Kidney (tissue), 14 donors: ENCODE results near the gene ARL14. TPM values are rescaled to one million over a fixed set of nuclear protein-coding genes. Genes with fewer than 3 reads are reported as not detected.

Experiments
- DNase-seq, 5 donors: peaks; one replicate each; pipeline ENCODE4 v3.0.0-alpha.2; 2013 to 2020
- FAIRE-seq: peaks from 2 replicates; lab custom pipeline; 2012; peaks lifted over from hg19 to GRCh38; lab: Jason Lieb, UNC
- H3K27ac ChIP-seq, 2 donors: one replicate each; pipeline ENCODE4 v1.7.0; 2013; ENCODE audit warnings: low read depth in 2 of 2, low read length in 2 of 2, inconsistent platforms in 1 of 2
- H3K27me3 ChIP-seq: one replicate; pipeline ENCODE4 v1.7.1; 2013; ENCODE audit warnings: low read length, inconsistent platforms; ENCODE audit not compliant: control insufficient read depth, insufficient read depth
- H3K36me3 ChIP-seq, 3 donors: one replicate each; pipeline versions ENCODE4 v1.7.0 to v1.7.1; 2013; ENCODE audit warnings: low read length in 3 of 3, control low read depth in 1 of 3, inconsistent platforms in 1 of 3; ENCODE audit not compliant: insufficient read depth in 3 of 3, control insufficient read depth in 2 of 3
- H3K4me1 ChIP-seq, 3 donors: one replicate each; pipeline versions ENCODE4 v1.7.0 to v1.7.1; 2013; ENCODE audit warnings: low read length in 3 of 3, inconsistent platforms in 1 of 3, low read depth in 1 of 3; ENCODE audit not compliant: control insufficient read depth in 2 of 3, insufficient read depth in 2 of 3
- H3K4me3 ChIP-seq, 3 donors: one replicate each; pipeline versions ENCODE4 v1.7.0 to v1.8.1; 2013; ENCODE audit warnings: low read length in 3 of 3, control low read depth in 1 of 3, inconsistent platforms in 1 of 3
- H3K9ac ChIP-seq, 3 donors: one replicate each; pipeline versions ENCODE4 v1.7.0 to v1.7.1; 2013; ENCODE audit warnings: low read length in 3 of 3, control low read depth in 1 of 3, inconsistent platforms in 1 of 3
- H3K9me3 ChIP-seq, 3 donors: one replicate each; pipeline versions ENCODE4 v1.7.0 to v1.7.1; 2013; ENCODE audit warnings: low read length in 3 of 3, control low read depth in 1 of 3, inconsistent platforms in 1 of 3; ENCODE audit not compliant: control insufficient read depth in 2 of 3, insufficient read depth in 1 of 3
- CTCF ChIP-seq: IDR thresholded peaks from 3 replicates; pipeline ENCODE4 v1.5.1; 2012; ENCODE audit warnings: mild to moderate bottlenecking, moderate library complexity, borderline replicate concordance; ENCODE audit not compliant: insufficient read depth; ENCODE audit errors: extremely low read depth
- intact Hi-C: fragments of 100-400 bp; cut with DNase I; formaldehyde crosslinking; loops from one replicate; pipeline ENCODE4 v1.11.1; 2022
- polyA plus RNA-seq: library from polyadenylated mRNA; stranded (reverse); fragments of 350-450 nt; fragmentation: Illumina TruSeq; extraction: RNeasy Lipid Tissue Mini Kit (QIAGEN cat#74804); gene quantifications from one replicate; pipeline ENCODE4 v1.2.3, GENCODE V29; 2014; ENCODE audit warnings: low read depth, low replicate concordance; ENCODE audit not compliant: insufficient read depth
- total RNA-seq: library from RNA; stranded (reverse); fragmentation: NEBNext Ultra II Directional; extraction: Animal tissue kit (Norgen Biotek cat#: 25700); gene quantifications from one replicate; pipeline ENCODE4 v1.2.1, GENCODE V29; 2021
- donor health status: control.
- donor health status: control.
- donor health status: control.
- donor health status: control.
- donor health status: control.
- donor health status: DM: yes; HTN: yes; CAD: no.
- donor health status: Normal renal cell carcinoma (clear cell type).

ARL14 gene
- total and polyA plus RNA-seq, 2 donors from 2014 or later = 0.31 TPM; not detected in 1

GRCh38 chr3:160701490-160701889 lies 24.5 kb downstream of the ARL14 start:
- DNase-seq (no peak), FAIRE-seq (no peak)
- TF ChIP-seq CTCF = no peak
- intact Hi-C loops = loop anchor here (10.0 kb wide), 1 partner anchor 233 kb away; no protein-coding TSS in a partner anchor
- no peaks in the 10 kb centered on the region for H3K36me3 ChIP-seq
- H3K9ac ChIP-seq = no peak overlapping the region
- H3K27ac ChIP-seq = no peak overlapping the region
- H3K4me1 ChIP-seq = no peaks in the 10 kb centered on the region
- no peaks in the 10 kb centered on the region for H3K9me3 ChIP-seq
- no peaks in the 10 kb centered on the region for H3K27me3 ChIP-seq
- H3K4me3 ChIP-seq = no peak overlapping the region

- no peaks in the 10 kb centered on the region for H3K27me3 ChIP-seq
- H3K9ac ChIP-seq = no peak overlapping the region
- no peak for FAIRE-seq
- intact Hi-C loops = loop anchor here (10.0 kb wide), 1 partner anchor 233 kb away; no protein-coding TSS in a partner anchor
- no peak for TF ChIP-seq CTCF
- no peak overlapping the region for H3K4me3 ChIP-seq
- H3K36me3 ChIP-seq = no peaks in the 10 kb centered on the region
- DNase-seq = no peak
- H3K9me3 ChIP-seq = no peaks in the 10 kb centered on the region
- H3K27ac ChIP-seq = no peak overlapping the region
- H3K4me1 ChIP-seq = no peaks in the 10 kb centered on the region
Measured at GRCh38 chr3:160702290-160702689, 25.3 kb downstream of the ARL14 start.

DNA sequence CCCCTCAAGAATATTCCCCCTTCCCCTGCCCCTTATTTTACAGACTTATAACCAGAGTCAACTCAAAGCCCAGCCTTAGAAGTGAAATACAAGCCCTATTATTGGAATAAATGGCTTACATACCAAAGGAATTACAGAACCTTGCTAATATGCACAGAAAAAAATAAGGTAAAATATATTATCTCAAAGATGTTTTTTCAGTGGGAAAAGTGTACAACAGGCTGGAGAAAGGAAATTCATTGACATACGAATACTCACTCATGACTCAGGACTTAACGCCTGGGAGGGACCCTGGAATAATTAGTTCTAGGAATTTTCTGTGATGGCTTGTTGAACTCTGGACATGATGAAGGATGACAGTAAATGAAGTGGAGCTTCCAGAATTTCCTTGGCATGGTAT lies 27.0 kb downstream of the ARL14 start:
- no peak for TF ChIP-seq CTCF
- Histone ChIP-seq H3K36me3 (no peaks in the 10 kb centered on the region), H3K27me3 (no peaks in the 10 kb centered on the region), H3K4me3 (no peak overlapping the region), H3K27ac (no peak overlapping the region), H3K9ac (no peak overlapping the region), H3K4me1 (no peaks in the 10 kb centered on the region), H3K9me3 (no peaks in the 10 kb centered on the region)
- intact Hi-C loops = loop anchor here (10.0 kb wide), 1 partner anchor 231 kb away; no protein-coding TSS in a partner anchor
- FAIRE-seq (no peak), DNase-seq (no peak)

DNA sequence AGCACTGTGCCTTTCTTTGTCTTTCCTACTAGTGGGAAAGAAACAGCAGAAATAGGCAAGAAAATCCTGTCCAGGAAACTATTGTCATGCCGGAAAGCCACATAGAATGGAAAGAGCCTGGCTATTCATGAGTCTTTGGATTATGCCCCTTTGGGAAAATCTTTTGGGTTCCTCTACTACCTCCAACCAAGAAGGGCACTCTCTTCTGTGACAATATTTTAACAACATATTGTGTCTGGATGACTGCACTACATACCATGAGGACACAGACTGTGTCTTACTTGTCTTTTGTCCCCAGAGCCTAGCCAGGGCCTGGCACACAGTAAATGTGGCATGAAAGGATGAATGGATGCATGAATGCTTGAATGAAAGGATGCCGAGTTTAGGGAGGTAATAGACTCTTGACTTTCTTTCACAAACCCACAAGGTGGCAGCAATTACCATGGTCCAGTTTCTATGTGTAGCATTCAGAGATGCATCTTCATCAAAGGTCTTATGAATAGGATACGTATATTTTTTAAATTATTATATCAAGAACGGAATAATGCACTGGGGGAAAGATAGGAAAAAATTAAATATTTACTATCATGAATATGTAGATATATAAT lies 30.3 kb downstream of the ARL14 start:
- intact Hi-C loops = loop anchor here (10.0 kb wide), 1 partner anchor 228 kb away; no protein-coding TSS in a partner anchor
- Histone ChIP-seq H3K4me3 (no peak overlapping the region), H3K27ac (no peak overlapping the region), H3K9me3 (no peaks in the 10 kb centered on the region), H3K9ac (no peak overlapping the region), H3K27me3 (no peaks in the 10 kb centered on the region), H3K36me3 (no peaks in the 10 kb centered on the region), H3K4me1 (no peaks in the 10 kb centered on the region)
- FAIRE-seq (peak; percentile 94), DNase-seq (peak in 4 of 5 donors; percentile 31 to 84 (median 49))
- TF ChIP-seq CTCF = peak; percentile 62
